HEK293T (cell line): ENCODE data around the gene SAMD14.

ENCODE experiments used
- ARNT ChIP-seq: fragments of 450-650 bp; IDR thresholded peaks from 2 replicates; pipeline ENCODE4 v1.6.1; 2017; ENCODE audit warnings: mild to moderate bottlenecking
- BHLHE40 ChIP-seq: fragments of 450-650 bp; IDR thresholded peaks from 2 replicates; pipeline ENCODE4 v1.6.1; 2016; ENCODE audit warnings: mild to moderate bottlenecking, moderate library complexity, borderline replicate concordance
- CTBP1 ChIP-seq: fragments of 450-650 bp; IDR thresholded peaks from 2 replicates; pipeline ENCODE4 v1.6.1; 2016; ENCODE audit warnings: borderline replicate concordance
- ELF4 ChIP-seq: fragments of 450-650 bp; IDR thresholded peaks from 2 replicates; pipeline ENCODE4 v1.6.1; 2017; ENCODE audit warnings: antibody characterized with exemption
- FOXA1 ChIP-seq: fragments of 450-650 bp; IDR thresholded peaks from 2 replicates; pipeline ENCODE4 v1.6.1; 2016; ENCODE audit warnings: mild to moderate bottlenecking
- FOXK2 ChIP-seq: fragments of 450-650 bp; IDR thresholded peaks from 2 replicates; pipeline ENCODE4 v1.6.1; 2016; ENCODE audit warnings: mild to moderate bottlenecking
- FOXM1 ChIP-seq: fragments of 450-650 bp; IDR thresholded peaks from 2 replicates; pipeline ENCODE4 v1.6.1; 2017; ENCODE audit warnings: mild to moderate bottlenecking, borderline replicate concordance
- HDGF ChIP-seq: fragments of 450-650 bp; IDR thresholded peaks from 2 replicates; pipeline ENCODE4 v1.6.1; 2017; ENCODE audit warnings: antibody characterized with exemption, borderline replicate concordance
- L3MBTL2 ChIP-seq: fragments of 450-650 bp; conservative IDR thresholded peaks from 2 replicates; pipeline ENCODE4 v1.6.1; 2016; ENCODE audit warnings: mild to moderate bottlenecking
- NFRKB ChIP-seq: fragments of 450-650 bp; IDR thresholded peaks from 2 replicates; pipeline ENCODE4 v1.6.1; 2016; ENCODE audit warnings: mild to moderate bottlenecking, moderate library complexity
- PKNOX1 ChIP-seq: fragments of 450-650 bp; IDR thresholded peaks from 2 replicates; pipeline ENCODE4 v1.6.1; 2016
- SP1 ChIP-seq: fragments of 450-650 bp; IDR thresholded peaks from 2 replicates; pipeline ENCODE4 v1.6.1; 2017
- SUZ12 ChIP-seq: fragments of 450-650 bp; IDR thresholded peaks from 2 replicates; pipeline ENCODE4 v1.6.1; 2016; ENCODE audit warnings: mild to moderate bottlenecking
- TARDBP ChIP-seq: fragments of 450-650 bp; IDR thresholded peaks from 2 replicates; pipeline ENCODE4 v1.6.1; 2016

- TF ChIP-seq SP1 (no peak), BHLHE40 (no peak), ELF4 (no peak), FOXM1 (no peak), L3MBTL2 (no peak), SUZ12 (no peak), PKNOX1 (no peak), FOXA1 (no peak), CTBP1 (no peak), TARDBP (no peak), FOXK2 (no peak), HDGF (no peak), ARNT (no peak), NFRKB (no peak)
Measured at GRCh38 chr17:50067996-50068395, 62.0 kb downstream of the SAMD14 start.
